Measurements from ENCODE around the gene CCAR1. TPM values are rescaled to one million over a fixed set of nuclear protein-coding genes. Genes with fewer than 3 reads are reported as not detected.
A peak's percentile ranks its signal among the peaks of the same experiment; 100 is the strongest.
"Not testable (repeated sequence)": the region's sequence is repeated elsewhere in the genome, so short reads cannot be mapped to it uniquely, and the experiment has no call there.

Gene CCAR1
- total RNA-seq, 5 donors from 2014 or later (not counting 1 experiment from before 2014, with no cell fraction given): 73.1 to 91.1 (median 76.6) TPM

DNA sequence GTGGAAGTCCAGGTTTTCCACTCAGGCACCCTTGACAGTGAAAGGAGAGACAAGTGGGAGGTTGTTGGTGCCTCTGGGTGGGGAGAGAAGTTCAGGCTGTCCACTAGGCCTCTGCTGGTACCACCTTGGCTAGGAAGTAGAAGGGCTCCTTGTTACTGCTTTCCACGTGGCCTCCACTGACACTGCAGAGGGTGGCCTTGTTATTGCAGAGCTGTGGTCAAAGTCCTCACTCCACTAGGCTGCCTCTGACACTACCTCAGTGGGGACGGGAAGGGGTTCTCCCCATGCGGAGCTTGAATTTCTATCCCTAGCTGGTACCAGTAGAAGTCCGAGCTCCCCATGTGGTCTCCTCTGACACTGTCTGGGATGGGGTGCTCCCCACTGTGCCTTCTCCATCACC, 91.4 kb downstream of the CCAR1 start:
- no peaks in the 10 kb centered on the region for H3K4me1 Mint-ChIP-seq
- no peaks in the 10 kb centered on the region for H3K27me3 Mint-ChIP-seq
- ATAC-seq (replicated peaks in 1 of 4) (no peak), DNase-seq (no peak)
- 50% methylated on average over 1 of the region's 4 CpGs for WGBS (ENCODE audit: insufficient coverage)
- Histone ChIP-seq H3K27ac (ENCODE audit: low read length) (no peak overlapping the region), H3K36me3 (ENCODE audit: control insufficient read depth in 2 of 2, extremely low read depth in 1 of 2, insufficient read depth in 1 of 2, low read length in 1 of 2) (no peaks in the 10 kb centered on the region), H3K9me3 (no peaks in the 10 kb centered on the region), H3K4me3 (ENCODE audit: control insufficient read depth in 1 of 2, extremely low read depth in 1 of 2, low read length in 1 of 2) (no peak overlapping the region), H3K4me1 (ENCODE audit: control insufficient read depth in 1 of 2, extremely low read depth in 1 of 2, insufficient read depth in 2 of 2, low read length in 2 of 2) (no peaks in the 10 kb centered on the region), H3K27me3 (replicated peaks in 1 of 2; ENCODE audit: control insufficient read depth in 2 of 2, extremely low read depth in 1 of 2, insufficient read depth in 2 of 2, low read length in 1 of 2) (no peaks in the 10 kb centered on the region)
- no peak overlapping the region for H3K4me3 Mint-ChIP-seq
- POLR2A ChIA-PET: no interaction called here
- no peaks in the 10 kb centered on the region for H3K9me3 Mint-ChIP-seq
- H3K27ac Mint-ChIP-seq: no peak overlapping the region
- no peaks in the 10 kb centered on the region for H3K36me3 Mint-ChIP-seq
- CTCF ChIA-PET: no interaction called here

GRCh38 chr10:68813559-68813958, 92.5 kb downstream of the CCAR1 start:
- Mint-ChIP-seq H3K27me3 (no peaks in the 10 kb centered on the region), H3K4me1 (no peaks in the 10 kb centered on the region), H3K4me3 (no peak overlapping the region), H3K27ac (no peak overlapping the region), H3K9me3 (no peaks in the 10 kb centered on the region), H3K36me3 (no peaks in the 10 kb centered on the region)
- ATAC-seq (replicated peaks in 1 of 4): no peak
- H3K9me3 ChIP-seq: no peaks in the 10 kb centered on the region
- no peaks in the 10 kb centered on the region for H3K36me3 ChIP-seq (ENCODE audit: control insufficient read depth in 2 of 2, extremely low read depth in 1 of 2, insufficient read depth in 1 of 2, low read length in 1 of 2)
- H3K27me3 ChIP-seq (replicated peaks in 1 of 2; ENCODE audit: control insufficient read depth in 2 of 2, extremely low read depth in 1 of 2, insufficient read depth in 2 of 2, low read length in 1 of 2): no peaks in the 10 kb centered on the region
- no peaks in the 10 kb centered on the region for H3K4me1 ChIP-seq (ENCODE audit: control insufficient read depth in 1 of 2, extremely low read depth in 1 of 2, insufficient read depth in 2 of 2, low read length in 2 of 2)
- DNase-seq: no peak
- POLR2A ChIA-PET: interaction anchor here (0.6 to 0.7 kb wide), 2 partner anchors 17 to 310 kb away, joined by 4 to 6 read pairs; no protein-coding TSS in a partner anchor
- no peak overlapping the region for H3K27ac ChIP-seq (ENCODE audit: low read length)
- no peak overlapping the region for H3K4me3 ChIP-seq (ENCODE audit: control insufficient read depth in 1 of 2, extremely low read depth in 1 of 2, low read length in 1 of 2)
- CTCF ChIA-PET: interaction anchor here in 1 of 2 donors (0.7 kb wide), 1 partner anchor 270 kb away, joined by 3 read pairs; no protein-coding TSS in a partner anchor

DNA sequence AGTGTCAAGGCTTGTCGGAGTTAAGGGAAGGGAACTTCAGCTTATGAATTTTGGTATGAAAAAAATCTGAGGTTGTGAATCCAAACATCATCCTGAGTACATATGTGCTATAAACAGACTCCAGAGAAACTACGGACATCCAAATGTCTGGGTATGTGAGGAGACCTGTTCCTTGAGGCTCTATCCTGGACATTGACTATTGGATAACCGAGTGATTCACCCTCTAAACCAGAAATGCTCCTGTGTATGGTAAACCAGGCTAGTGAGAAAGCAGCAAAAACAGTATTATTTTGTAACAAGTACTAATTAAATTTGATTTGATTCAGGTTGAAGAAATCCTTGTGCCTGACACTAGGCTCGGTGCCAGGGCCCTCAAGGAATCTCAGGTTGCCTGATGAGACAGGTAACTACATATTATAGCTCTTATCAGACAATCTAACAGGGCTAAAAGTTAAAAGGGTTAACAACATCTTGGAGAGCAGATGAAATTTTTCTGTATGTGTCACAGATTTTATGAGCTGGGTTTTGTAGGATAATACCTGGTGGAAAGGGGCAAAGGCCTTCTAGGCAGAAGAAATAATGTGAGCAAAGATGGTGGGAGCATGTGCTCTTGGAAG, 95.9 kb downstream of the CCAR1 start:
- POLR2A ChIA-PET: no interaction called here

DNA sequence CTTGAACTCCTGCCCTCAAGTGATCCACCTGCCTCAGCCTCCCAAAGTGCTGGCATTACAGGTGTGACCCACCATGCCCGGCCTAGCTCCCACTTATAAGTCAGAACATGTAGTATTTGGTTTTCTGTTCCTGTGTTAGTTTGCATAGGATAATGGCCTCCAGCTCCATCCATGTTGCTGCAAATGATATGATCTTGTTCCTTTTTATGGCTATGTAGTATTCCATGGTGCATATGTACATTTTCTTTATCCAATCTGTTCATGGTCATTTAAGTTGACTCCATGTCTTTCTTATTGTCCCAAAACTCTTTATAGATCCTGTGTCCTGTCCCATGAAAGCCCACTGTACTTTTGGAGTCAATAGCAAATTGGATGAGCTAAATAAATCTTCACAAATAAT, 99.3 kb downstream of the CCAR1 start:
- peaks cover 0 to 10% of the 10 kb centered on the region in 2 experiments for H3K27me3 ChIP-seq (replicated peaks in 1 of 2; ENCODE audit: control insufficient read depth in 2 of 2, extremely low read depth in 1 of 2, insufficient read depth in 2 of 2, low read length in 1 of 2)
- H3K4me1 ChIP-seq (ENCODE audit: control insufficient read depth in 1 of 2, extremely low read depth in 1 of 2, insufficient read depth in 2 of 2, low read length in 2 of 2); H3K9me3 Mint-ChIP-seq; H3K4me3 ChIP-seq (ENCODE audit: control insufficient read depth in 1 of 2, extremely low read depth in 1 of 2, low read length in 1 of 2); H3K36me3 Mint-ChIP-seq; H3K27me3 Mint-ChIP-seq; H3K4me3 Mint-ChIP-seq; ATAC-seq (replicated peaks in 1 of 4); H3K4me1 Mint-ChIP-seq; H3K27ac Mint-ChIP-seq; H3K36me3 ChIP-seq (ENCODE audit: control insufficient read depth in 2 of 2, extremely low read depth in 1 of 2, insufficient read depth in 1 of 2, low read length in 1 of 2); H3K27ac ChIP-seq (ENCODE audit: low read length); POLR2A ChIA-PET; DNase-seq; CTCF ChIA-PET; H3K9me3 ChIP-seq: not testable (repeated sequence)
- WGBS (ENCODE audit: insufficient coverage): no CpG with 5 or more reads among the region's 1 CpG

More for the DNA sequence above, 95.9 kb downstream of the CCAR1 start:
- Histone ChIP-seq H3K4me3 (ENCODE audit: control insufficient read depth in 1 of 2, extremely low read depth in 1 of 2, low read length in 1 of 2) (no peak overlapping the region), H3K4me1 (ENCODE audit: control insufficient read depth in 1 of 2, extremely low read depth in 1 of 2, insufficient read depth in 2 of 2, low read length in 2 of 2) (no peaks in the 10 kb centered on the region), H3K27ac (ENCODE audit: low read length) (no peak overlapping the region), H3K9me3 (no peaks in the 10 kb centered on the region), H3K36me3 (ENCODE audit: control insufficient read depth in 2 of 2, extremely low read depth in 1 of 2, insufficient read depth in 1 of 2, low read length in 1 of 2) (no peaks in the 10 kb centered on the region), H3K27me3 (replicated peaks in 1 of 2; ENCODE audit: control insufficient read depth in 2 of 2, extremely low read depth in 1 of 2, insufficient read depth in 2 of 2, low read length in 1 of 2) (peaks cover 0 to 4% of the 10 kb centered on the region in 2 experiments)
- CTCF ChIA-PET: no interaction called here
- H3K36me3 Mint-ChIP-seq: no peaks in the 10 kb centered on the region
- no peaks in the 10 kb centered on the region for H3K27me3 Mint-ChIP-seq
- no peak overlapping the region for H3K4me3 Mint-ChIP-seq
- no peak for ATAC-seq (replicated peaks in 1 of 4)
- no peak for DNase-seq
- H3K9me3 Mint-ChIP-seq: no peaks in the 10 kb centered on the region
- H3K27ac Mint-ChIP-seq: no peak overlapping the region
- no peaks in the 10 kb centered on the region for H3K4me1 Mint-ChIP-seq
- 80% methylated on average over 1 of the region's 4 CpGs for WGBS (ENCODE audit: insufficient coverage)

- H3K27me3 ChIP-seq (replicated peaks in 1 of 2; ENCODE audit: control insufficient read depth in 2 of 2, extremely low read depth in 1 of 2, insufficient read depth in 2 of 2, low read length in 1 of 2): peaks cover 0 to 21% of the 10 kb centered on the region in 2 experiments
- H3K36me3 Mint-ChIP-seq; H3K9me3 ChIP-seq; DNase-seq; ATAC-seq (replicated peaks in 1 of 4); H3K9me3 Mint-ChIP-seq; H3K4me1 Mint-ChIP-seq; H3K27ac Mint-ChIP-seq; H3K27ac ChIP-seq (ENCODE audit: low read length); H3K27me3 Mint-ChIP-seq; POLR2A ChIA-PET; H3K4me3 Mint-ChIP-seq; H3K4me1 ChIP-seq (ENCODE audit: control insufficient read depth in 1 of 2, extremely low read depth in 1 of 2, insufficient read depth in 2 of 2, low read length in 2 of 2); H3K36me3 ChIP-seq (ENCODE audit: control insufficient read depth in 2 of 2, extremely low read depth in 1 of 2, insufficient read depth in 1 of 2, low read length in 1 of 2); H3K4me3 ChIP-seq (ENCODE audit: control insufficient read depth in 1 of 2, extremely low read depth in 1 of 2, low read length in 1 of 2): not testable (repeated sequence)
- CTCF ChIA-PET: interaction anchor here (0.6 to 0.7 kb wide), 3 partner anchors 20 to 1028 kb away, joined by 3 to 4 read pairs (median 3); no protein-coding TSS in a partner anchor
- 90% methylated on average over 2 of the region's 2 CpGs for WGBS (ENCODE audit: insufficient coverage)
Observed at GRCh38 chr10:68822626-68823025, 101.6 kb downstream of the CCAR1 start.

GRCh38 chr10:68826764-68827591, 105.9 kb downstream of the CCAR1 start, which contains the start of gene STOX1:
STOX1 (plus strand) TSS chr10:68827531; CDS start chr10:68827624, 93 bp downstream.
- ChIA-PET CTCF (interaction anchor here in 1 of 2 donors (1.0 kb wide), 1 partner anchor 73 kb away, joined by 6 read pairs; no protein-coding TSS in a partner anchor), POLR2A (interaction anchor here in 1 of 2 donors (0.6 kb wide), 1 partner anchor 79 kb away, joined by 4 read pairs; no protein-coding TSS in a partner anchor)
- H3K4me1 Mint-ChIP-seq: peaks cover 5 to 21% (median 20%) of the 10 kb centered on the region in 3 donors
- peak within 1 kb of the TSS; percentile 75 to 79 (median 77) for H3K4me3 Mint-ChIP-seq
- Histone ChIP-seq H3K36me3 (ENCODE audit: control insufficient read depth in 2 of 2, extremely low read depth in 1 of 2, insufficient read depth in 1 of 2, low read length in 1 of 2) (no peaks in the 10 kb centered on the region), H3K9me3 (no peaks in the 10 kb centered on the region), H3K4me1 (ENCODE audit: control insufficient read depth in 1 of 2, extremely low read depth in 1 of 2, insufficient read depth in 2 of 2, low read length in 2 of 2) (peaks cover 0 to 25% of the 10 kb centered on the region in 2 experiments), H3K27ac (ENCODE audit: low read length) (no peak within 1 kb of the TSS), H3K4me3 (ENCODE audit: control insufficient read depth in 1 of 2, extremely low read depth in 1 of 2, low read length in 1 of 2) (peak within 1 kb of the TSS; percentile 49 to 88), H3K27me3 (replicated peaks in 1 of 2; ENCODE audit: control insufficient read depth in 2 of 2, extremely low read depth in 1 of 2, insufficient read depth in 2 of 2, low read length in 1 of 2) (peaks cover 0 to 16% of the 10 kb centered on the region in 2 experiments)
- H3K27me3 Mint-ChIP-seq: peaks cover 0 to 3% of the 10 kb centered on the region in 2 donors
- peak in 33 of 35 experiments; percentile 3 to 68 (median 31) for DNase-seq
- H3K36me3 Mint-ChIP-seq: no peaks in the 10 kb centered on the region
- H3K27ac Mint-ChIP-seq: no peak within 1 kb of the TSS
- peak; percentile 76 to 81 (median 78) for ATAC-seq (replicated peaks in 1 of 4)
- WGBS (ENCODE audit: insufficient coverage): 6% methylated on average over 57 of the region's 63 CpGs
- no peaks in the 10 kb centered on the region for H3K9me3 Mint-ChIP-seq

All from T-cell (primary cell).